Hepatocyte (in vitro differentiated cells): ENCODE results near the gene NFIL3.

Source experiments
- CTCF ChIP-seq: fragments of 200-600 bp; sonication (generic); IDR thresholded peaks from 2 replicates; pipeline ENCODE4 v1.5.1; 2016; ENCODE audit warnings: antibody characterized with exemption, mild to moderate bottlenecking; ENCODE audit not compliant: poor library complexity
- EZH2 ChIP-seq: fragments of 200-600 bp; sonication (generic); IDR thresholded peaks from 2 replicates; pipeline ENCODE4 v1.6.1; 2016; ENCODE audit warnings: antibody characterized with exemption, mild to moderate bottlenecking, borderline replicate concordance
- EZH2phosphoT487 ChIP-seq: fragments of 200-600 bp; sonication (generic); IDR thresholded peaks from one replicate; pipeline ENCODE4 v1.6.1; 2018; ENCODE audit warnings: antibody characterized with exemption, mild to moderate bottlenecking, low read depth, moderate library complexity; ENCODE audit not compliant: unreplicated experiment, severe bottlenecking

- TF ChIP-seq EZH2 (no peak), CTCF (no peak), EZH2phosphoT487 (no peak)
These were observed 31.2 kb downstream of the NFIL3 start for GRCh38 chr9:91392435-91392834.
